KMS-11 (cell line): ENCODE data around the gene PDHA2.

Source experiments
- H2AFZ ChIP-seq: fragments of 200-600 bp; sonication (generic); 2 replicates; pipeline ENCODE4 v1.6.1; 2016; ENCODE audit warnings: antibody characterized with exemption, mixed run types, low read depth
- H3K27ac ChIP-seq: fragments of 200-600 bp; sonication (generic); 2 replicates; pipeline ENCODE4 v1.6.1; 2016; ENCODE audit warnings: mild to moderate bottlenecking, mixed run types
- H3K27me3 ChIP-seq: fragments of 200-600 bp; sonication (generic); 2 replicates; pipeline ENCODE4 v1.6.1; 2017; ENCODE audit warnings: mild to moderate bottlenecking, low read depth, mixed run types, moderate library complexity; ENCODE audit not compliant: insufficient read depth
- H3K36me3 ChIP-seq: fragments of 200-600 bp; sonication (generic); 2 replicates; pipeline ENCODE4 v1.6.1; 2017; ENCODE audit warnings: mild to moderate bottlenecking, mixed run types; ENCODE audit not compliant: insufficient read depth
- H3K4me1 ChIP-seq: fragments of 200-600 bp; sonication (generic); 2 replicates; pipeline ENCODE4 v1.6.1; 2016; ENCODE audit warnings: mild to moderate bottlenecking, low read depth, mixed run types; ENCODE audit not compliant: poor library complexity, severe bottlenecking
- H3K4me2 ChIP-seq: fragments of 200-600 bp; sonication (generic); 2 replicates; pipeline ENCODE4 v1.7.0; 2016; ENCODE audit warnings: mild to moderate bottlenecking, mixed run types
- H3K4me3 ChIP-seq: fragments of 200-600 bp; sonication (generic); IDR thresholded peaks from 2 replicates; pipeline ENCODE4 v1.6.1; 2017; ENCODE audit warnings: low read depth, low read length, mixed read lengths; ENCODE audit not compliant: insufficient read depth
- H3K79me2 ChIP-seq: fragments of 200-600 bp; sonication (generic); 2 replicates; pipeline ENCODE4 v1.6.1; 2016; ENCODE audit warnings: low read depth, mixed run types; ENCODE audit not compliant: insufficient read depth
- H3K9ac ChIP-seq: fragments of 200-600 bp; sonication (generic); 2 replicates; pipeline ENCODE4 v1.6.1; 2016; ENCODE audit warnings: mild to moderate bottlenecking, mixed run types
- H4K20me1 ChIP-seq: fragments of 200-600 bp; sonication (generic); 2 replicates; pipeline ENCODE4 v1.6.1; 2016; ENCODE audit warnings: mild to moderate bottlenecking, mixed run types; ENCODE audit not compliant: insufficient read depth
- CTCF ChIP-seq: fragments of 200-600 bp; sonication (generic); conservative IDR thresholded peaks from 2 replicates; pipeline ENCODE4 v1.6.1; 2017; ENCODE audit warnings: low read depth, mild to moderate bottlenecking, antibody characterized with exemption, low read length, moderate library complexity, mixed read lengths

The PDHA2 gene

GRCh38 chr4:95835672-95836071 is 4.2 kb upstream of the PDHA2 start:
- Histone ChIP-seq H3K27me3 (no peaks in the 10 kb centered on the region), H3K36me3 (no peaks in the 10 kb centered on the region), H4K20me1 (no peaks in the 10 kb centered on the region), H3K79me2 (no peaks in the 10 kb centered on the region), H3K9ac (no peak overlapping the region), H3K4me1 (no peaks in the 10 kb centered on the region), H3K4me3 (no peak overlapping the region), H3K4me2 (no peak overlapping the region), H3K27ac (no peak overlapping the region), H2AFZ (no peak overlapping the region)
- TF ChIP-seq CTCF = peak; percentile 49

- TF ChIP-seq CTCF = no peak
These were observed 1.7 kb upstream of the PDHA2 start for GRCh38 chr4:95838192-95838591.

GRCh38 chr4:95847908-95848460 is 8.1 kb downstream of the PDHA2 start:
- Histone ChIP-seq H3K36me3 (no peaks in the 10 kb centered on the region), H3K27me3 (no peaks in the 10 kb centered on the region), H3K79me2 (no peaks in the 10 kb centered on the region), H3K4me3 (no peak overlapping the region), H3K4me2 (no peak overlapping the region), H3K9ac (no peak overlapping the region), H2AFZ (no peak overlapping the region), H3K27ac (no peak overlapping the region), H3K4me1 (no peaks in the 10 kb centered on the region), H4K20me1 (no peaks in the 10 kb centered on the region)
- TF ChIP-seq CTCF = no peak

More at GRCh38 chr4:95838192-95838591, 1.7 kb upstream of the PDHA2 start:
- H3K4me2 ChIP-seq = no peak overlapping the region
- H4K20me1 ChIP-seq = no peaks in the 10 kb centered on the region
- no peak overlapping the region for H2AFZ ChIP-seq
- H3K4me1 ChIP-seq = no peaks in the 10 kb centered on the region
- no peak overlapping the region for H3K27ac ChIP-seq
- no peaks in the 10 kb centered on the region for H3K79me2 ChIP-seq
- no peak overlapping the region for H3K9ac ChIP-seq
- no peaks in the 10 kb centered on the region for H3K27me3 ChIP-seq
- no peak overlapping the region for H3K4me3 ChIP-seq
- H3K36me3 ChIP-seq = no peaks in the 10 kb centered on the region

GRCh38 chr4:95850161-95850560 is 10.3 kb downstream of the PDHA2 start:
- Histone ChIP-seq H3K36me3 (no peaks in the 10 kb centered on the region), H3K9ac (no peak overlapping the region), H3K4me2 (no peak overlapping the region), H3K27ac (no peak overlapping the region), H3K4me3 (no peak overlapping the region), H4K20me1 (no peaks in the 10 kb centered on the region), H3K27me3 (no peaks in the 10 kb centered on the region), H3K79me2 (no peaks in the 10 kb centered on the region), H2AFZ (no peak overlapping the region), H3K4me1 (no peaks in the 10 kb centered on the region)
- TF ChIP-seq CTCF = no peak
